GM12865 (cell line): ENCODE results near the gene SCYL3.

Source experiments
- DNase-seq: peaks from one replicate; pipeline ENCODE4 v3.0.0; 2010; ENCODE audit warnings: low read depth
- H3K4me3 ChIP-seq: 2 replicates; pipeline ENCODE4 v1.5.1; 2011; ENCODE audit warnings: mild to moderate bottlenecking, low read depth, low read length, control low read depth
- CTCF ChIP-seq: IDR thresholded peaks from 2 replicates; pipeline ENCODE4 v1.5.1; 2011; ENCODE audit warnings: low read length, control low read depth, low read depth, inconsistent platforms; ENCODE audit not compliant: insufficient read depth; ENCODE audit errors: missing control alignments

The SCYL3 gene

GRCh38 chr1:169900571-169900970 is 6.9 kb upstream of the SCYL3 start:
- TF ChIP-seq CTCF, result no peak
- no peak for DNase-seq
- no peak overlapping the region for H3K4me3 ChIP-seq

GRCh38 chr1:169899519-169900217 is 6.0 kb upstream of the SCYL3 start:
- no peak overlapping the region for H3K4me3 ChIP-seq
- DNase-seq, result no peak
- TF ChIP-seq CTCF, result no peak

GRCh38 chr1:169896013-169896412 is 2.3 kb upstream of the SCYL3 start:
- no peak overlapping the region for H3K4me3 ChIP-seq
- no peak for TF ChIP-seq CTCF
- peak; percentile 38 for DNase-seq

- no peak for DNase-seq
- TF ChIP-seq CTCF, result no peak
- H3K4me3 ChIP-seq, result peak overlapping the region; percentile 73
Observed at GRCh38 chr1:169894424-169895145, 889 bp upstream of the SCYL3 start.

GRCh38 chr1:169892927-169893644 is 610 bp downstream of the SCYL3 start:
- DNase-seq, result peak; percentile 34
- TF ChIP-seq CTCF, result no peak
- peak overlapping the region; percentile 73 for H3K4me3 ChIP-seq

GRCh38 chr1:169892176-169892926 is 1.3 kb downstream of the SCYL3 start:
- no peak for DNase-seq
- H3K4me3 ChIP-seq, result peak overlapping the region; percentile 73
- no peak for TF ChIP-seq CTCF
